Measurements from ENCODE around the gene BAHD1.

The BAHD1 gene

GRCh38 chr15:40481341-40482074 is 40.8 kb downstream of the BAHD1 start:
- no peaks in the 10 kb centered on the region for H3K27me3 ChIP-seq (ENCODE audit: control insufficient read depth, insufficient read depth, low read length)
- WGBS (ENCODE audit: insufficient coverage, insufficient read length), result no CpG with 5 or more reads among the region's 1 CpG
- no peaks in the 10 kb centered on the region; the same call in 1 of the 2 replicates for H3K4me1 ChIP-seq (ENCODE audit: control insufficient read depth, insufficient read depth, low read length)
- no peaks in the 10 kb centered on the region for H3K9me3 ChIP-seq (ENCODE audit: control insufficient read depth, insufficient read depth, low read length)
- H3K36me3 ChIP-seq (ENCODE audit: control insufficient read depth, insufficient read depth, low read length), result no peaks in the 10 kb centered on the region
- no peak for DNase-seq (ENCODE audit: low read depth, low spot score)
- H3K27ac ChIP-seq (ENCODE audit: low read length), result no peak overlapping the region
- H3K4me3 ChIP-seq (ENCODE audit: low read length), result no peak overlapping the region

DNA sequence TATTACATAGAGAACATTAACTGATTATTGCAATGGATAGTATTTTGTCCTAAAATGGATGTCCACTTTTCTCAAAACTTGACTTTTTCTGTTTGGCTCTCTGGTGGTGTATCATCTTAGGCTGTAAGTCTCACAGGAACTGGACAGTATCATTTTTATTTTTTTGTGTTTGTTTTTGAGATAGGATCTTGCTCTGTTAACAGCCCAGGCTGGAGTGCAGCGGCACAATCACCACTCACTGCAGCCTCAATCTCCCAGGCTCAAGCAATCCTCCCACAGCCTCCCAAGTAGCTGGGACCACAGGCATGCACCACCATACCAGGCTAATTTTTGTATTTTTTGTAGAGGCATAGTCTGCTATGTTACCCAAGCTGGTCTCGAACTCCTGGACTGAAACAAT is 43.2 kb downstream of the BAHD1 start:
- no peaks in the 10 kb centered on the region for H3K9me3 ChIP-seq (ENCODE audit: control insufficient read depth, insufficient read depth, low read length)
- no peaks in the 10 kb centered on the region; the same call in 1 of the 2 replicates for H3K4me1 ChIP-seq (ENCODE audit: control insufficient read depth, insufficient read depth, low read length)
- DNase-seq (ENCODE audit: low read depth, low spot score), result no peak
- no peak overlapping the region for H3K27ac ChIP-seq (ENCODE audit: low read length)
- no peaks in the 10 kb centered on the region for H3K36me3 ChIP-seq (ENCODE audit: control insufficient read depth, insufficient read depth, low read length)
- H3K27me3 ChIP-seq (ENCODE audit: control insufficient read depth, insufficient read depth, low read length), result no peaks in the 10 kb centered on the region
- no CpG with 5 or more reads among the region's 2 CpGs for whole genome bisulfite sequencing (ENCODE audit: insufficient coverage, insufficient read length)
- H3K4me3 ChIP-seq (ENCODE audit: low read length), result no peak overlapping the region

- Histone ChIP-seq H3K4me1 (ENCODE audit: control insufficient read depth, insufficient read depth, low read length) (no peaks in the 10 kb centered on the region), H3K36me3 (ENCODE audit: control insufficient read depth, insufficient read depth, low read length) (no peaks in the 10 kb centered on the region), H3K27me3 (ENCODE audit: control insufficient read depth, insufficient read depth, low read length) (no peaks in the 10 kb centered on the region), H3K27ac (ENCODE audit: low read length) (no peak overlapping the region), H3K9me3 (ENCODE audit: control insufficient read depth, insufficient read depth, low read length) (no peaks in the 10 kb centered on the region), H3K4me3 (ENCODE audit: low read length) (no peak overlapping the region)
- DNase-seq (ENCODE audit: low read depth, low spot score), result no peak
- no CpG with 5 or more reads among the region's 36 CpGs for WGBS (ENCODE audit: insufficient coverage, insufficient read length)
Observed at GRCh38 chr15:40486066-40486770, 45.5 kb downstream of the BAHD1 start.

DNA sequence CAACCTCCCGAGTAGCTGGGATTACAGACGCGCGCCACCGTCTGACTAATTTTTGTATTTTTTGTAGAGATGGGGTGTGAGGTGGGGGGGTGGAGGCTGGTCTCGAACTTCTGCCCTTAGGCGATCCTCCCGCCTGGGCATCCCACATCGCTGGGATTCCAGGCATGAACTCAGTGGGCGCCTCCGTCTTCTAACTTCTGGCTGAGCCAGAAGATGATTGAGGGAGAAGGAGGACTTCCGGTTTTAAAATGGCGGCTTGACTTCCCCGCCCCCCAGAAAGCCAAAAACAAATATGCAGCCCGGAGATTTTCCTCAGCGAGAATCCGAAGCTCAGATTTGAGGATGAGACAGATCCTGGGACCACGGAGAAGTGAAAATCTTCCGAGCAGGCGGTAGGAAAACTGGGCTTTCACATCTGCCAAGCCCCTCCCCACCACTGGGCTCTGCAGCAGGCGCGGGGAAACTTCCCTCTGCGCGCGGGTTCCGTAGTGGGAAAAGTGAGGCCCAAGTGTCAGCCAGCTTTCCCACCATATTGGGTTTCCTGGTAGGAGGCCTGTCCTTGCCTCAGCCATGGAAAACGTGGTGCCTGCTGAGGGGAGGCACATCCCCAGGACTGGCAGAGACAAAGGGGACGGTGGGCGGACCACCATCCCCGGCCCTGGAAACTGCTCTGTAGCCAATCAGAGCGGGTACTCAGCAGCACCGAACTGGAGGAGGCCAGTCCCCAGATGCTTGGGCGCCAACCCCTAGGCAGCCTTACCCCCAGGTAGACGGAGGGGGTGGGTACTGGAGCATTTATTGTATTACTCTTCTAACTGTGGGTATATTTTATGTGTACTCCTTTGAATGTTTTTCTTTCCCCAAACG is 47.3 kb downstream of the BAHD1 start:
- H3K9me3 ChIP-seq (ENCODE audit: control insufficient read depth, insufficient read depth, low read length), result no peaks in the 10 kb centered on the region
- no peaks in the 10 kb centered on the region for H3K27me3 ChIP-seq (ENCODE audit: control insufficient read depth, insufficient read depth, low read length)
- H3K27ac ChIP-seq (ENCODE audit: low read length), result no peak overlapping the region
- no peaks in the 10 kb centered on the region for H3K4me1 ChIP-seq (ENCODE audit: control insufficient read depth, insufficient read depth, low read length)
- H3K4me3 ChIP-seq (ENCODE audit: low read length), result no peak overlapping the region
- H3K36me3 ChIP-seq (ENCODE audit: control insufficient read depth, insufficient read depth, low read length), result no peaks in the 10 kb centered on the region
- no peak for DNase-seq (ENCODE audit: low read depth, low spot score)
- WGBS (ENCODE audit: insufficient coverage, insufficient read length), result no CpG with 5 or more reads among the region's 35 CpGs

GRCh38 chr15:40489274-40490175 is 48.8 kb downstream of the BAHD1 start:
- WGBS (ENCODE audit: insufficient coverage, insufficient read length), result no CpG with 5 or more reads among the region's 47 CpGs
- DNase-seq (ENCODE audit: low read depth, low spot score), result no peak
- Histone ChIP-seq H3K4me3 (ENCODE audit: low read length) (no peak overlapping the region), H3K36me3 (ENCODE audit: control insufficient read depth, insufficient read depth, low read length) (no peaks in the 10 kb centered on the region), H3K27ac (ENCODE audit: low read length) (no peak overlapping the region), H3K27me3 (ENCODE audit: control insufficient read depth, insufficient read depth, low read length) (no peaks in the 10 kb centered on the region), H3K9me3 (ENCODE audit: control insufficient read depth, insufficient read depth, low read length) (no peaks in the 10 kb centered on the region), H3K4me1 (ENCODE audit: control insufficient read depth, insufficient read depth, low read length) (no peaks in the 10 kb centered on the region)

GRCh38 chr15:40493089-40493840 is 52.5 kb downstream of the BAHD1 start:
- DNase-seq (ENCODE audit: low read depth, low spot score), result no peak
- H3K4me1 ChIP-seq (ENCODE audit: control insufficient read depth, insufficient read depth, low read length), result no peaks in the 10 kb centered on the region
- no CpG with 5 or more reads among the region's 8 CpGs for WGBS (ENCODE audit: insufficient coverage, insufficient read length)
- no peaks in the 10 kb centered on the region for H3K27me3 ChIP-seq (ENCODE audit: control insufficient read depth, insufficient read depth, low read length)
- H3K36me3 ChIP-seq (ENCODE audit: control insufficient read depth, insufficient read depth, low read length), result no peaks in the 10 kb centered on the region
- H3K27ac ChIP-seq (ENCODE audit: low read length), result no peak overlapping the region
- H3K4me3 ChIP-seq (ENCODE audit: low read length), result no peak overlapping the region
- H3K9me3 ChIP-seq (ENCODE audit: control insufficient read depth, insufficient read depth, low read length), result no peaks in the 10 kb centered on the region

DNA sequence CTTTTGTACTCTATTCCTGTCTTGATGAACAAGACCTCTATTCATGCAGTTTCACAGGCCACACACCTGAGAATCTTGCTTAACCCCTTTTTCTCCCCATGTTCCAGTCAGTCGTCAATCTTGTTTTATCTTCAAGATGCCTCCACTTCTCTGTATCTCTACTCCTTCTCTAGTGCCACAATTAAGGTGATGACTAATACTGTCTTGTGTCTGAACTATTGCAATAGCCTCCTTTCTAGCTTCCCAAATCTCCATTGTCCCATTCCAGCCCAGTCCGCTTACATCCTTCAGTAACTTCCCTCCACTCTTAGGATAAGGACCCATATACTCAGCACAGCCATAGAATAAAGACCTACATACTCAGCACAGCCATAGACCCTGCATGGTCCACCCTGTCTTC is 54.8 kb downstream of the BAHD1 start:
- Histone ChIP-seq H3K36me3 (ENCODE audit: control insufficient read depth, insufficient read depth, low read length) (no peaks in the 10 kb centered on the region), H3K4me1 (ENCODE audit: control insufficient read depth, insufficient read depth, low read length) (no peaks in the 10 kb centered on the region), H3K27me3 (ENCODE audit: control insufficient read depth, insufficient read depth, low read length) (no peaks in the 10 kb centered on the region), H3K4me3 (ENCODE audit: low read length) (no peak overlapping the region), H3K27ac (ENCODE audit: low read length) (no peak overlapping the region), H3K9me3 (ENCODE audit: control insufficient read depth, insufficient read depth, low read length) (no peaks in the 10 kb centered on the region)
- DNase-seq (ENCODE audit: low read depth, low spot score), result no peak
- no CpG with 5 or more reads among the region's 2 CpGs for WGBS (ENCODE audit: insufficient coverage, insufficient read length)

DNA sequence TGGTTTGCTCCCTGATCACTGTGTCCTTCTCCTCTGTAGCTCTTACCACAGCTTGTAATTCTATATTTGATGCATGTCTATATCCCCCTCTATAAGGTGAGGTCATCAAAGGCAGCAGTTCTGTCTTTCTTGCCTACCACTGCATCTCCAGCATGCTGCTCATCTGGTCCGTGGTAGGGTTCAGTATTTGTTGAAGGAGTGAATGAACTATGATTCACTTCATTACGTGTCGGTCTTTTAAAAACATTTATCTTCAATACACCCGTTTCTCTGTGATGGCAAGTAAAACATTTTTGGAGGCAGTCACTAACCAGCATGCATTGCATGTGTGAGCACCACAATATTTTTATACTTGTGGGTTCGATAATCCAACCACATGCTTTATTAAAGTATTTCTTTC is 57.7 kb downstream of the BAHD1 start:
- no peak for DNase-seq (ENCODE audit: low read depth, low spot score)
- no peak overlapping the region for H3K4me3 ChIP-seq (ENCODE audit: low read length)
- H3K36me3 ChIP-seq (ENCODE audit: control insufficient read depth, insufficient read depth, low read length), result no peaks in the 10 kb centered on the region
- no peaks in the 10 kb centered on the region for H3K9me3 ChIP-seq (ENCODE audit: control insufficient read depth, insufficient read depth, low read length)
- H3K27ac ChIP-seq (ENCODE audit: low read length), result no peak overlapping the region
- H3K27me3 ChIP-seq (ENCODE audit: control insufficient read depth, insufficient read depth, low read length), result no peaks in the 10 kb centered on the region
- no peaks in the 10 kb centered on the region for H3K4me1 ChIP-seq (ENCODE audit: control insufficient read depth, insufficient read depth, low read length)
- WGBS (ENCODE audit: insufficient coverage, insufficient read length), result no CpG with 5 or more reads among the region's 5 CpGs

- no peak for DNase-seq (ENCODE audit: low read depth, low spot score)
- H3K9me3 ChIP-seq (ENCODE audit: control insufficient read depth, insufficient read depth, low read length), result no peaks in the 10 kb centered on the region
- no peak overlapping the region for H3K27ac ChIP-seq (ENCODE audit: low read length)
- no peaks in the 10 kb centered on the region for H3K4me1 ChIP-seq (ENCODE audit: control insufficient read depth, insufficient read depth, low read length)
- no CpG with 5 or more reads among the region's 4 CpGs for WGBS (ENCODE audit: insufficient coverage, insufficient read length)
- no peaks in the 10 kb centered on the region for H3K36me3 ChIP-seq (ENCODE audit: control insufficient read depth, insufficient read depth, low read length)
- H3K27me3 ChIP-seq (ENCODE audit: control insufficient read depth, insufficient read depth, low read length), result no peaks in the 10 kb centered on the region
- no peak overlapping the region for H3K4me3 ChIP-seq (ENCODE audit: low read length)
Observed at GRCh38 chr15:40498891-40499290, 58.1 kb downstream of the BAHD1 start.
